NCI-H2171 (cell line): ENCODE measurements around the gene TCP1.
"Not testable (repeated sequence)": the region's sequence is repeated elsewhere in the genome, so short reads cannot be mapped to it uniquely, and the experiment has no call there.

Experiments
- DNase-seq: peaks from one replicate; lab custom pipeline; 2025; lab: John Stamatoyannopoulos, UW

The TCP1 gene

GRCh38 chr6:159816775-159817174 lies 27.4 kb upstream of the TCP1 start:
- not testable (repeated sequence) for DNase-seq

GRCh38 chr6:159815410-159815809 lies 26.0 kb upstream of the TCP1 start:
- DNase-seq: no peak

- no peak for DNase-seq
Measured at GRCh38 chr6:159813781-159814180, 24.4 kb upstream of the TCP1 start.

GRCh38 chr6:159809149-159809548 lies 19.7 kb upstream of the TCP1 start:
- DNase-seq: no peak

GRCh38 chr6:159808647-159809046 lies 19.2 kb upstream of the TCP1 start:
- no peak for DNase-seq

GRCh38 chr6:159807150-159807858 lies 17.9 kb upstream of the TCP1 start:
- DNase-seq: no peak

- no peak for DNase-seq
Measured at GRCh38 chr6:159806021-159806458, 16.6 kb upstream of the TCP1 start.

GRCh38 chr6:159805440-159806020 lies 16.1 kb upstream of the TCP1 start:
- DNase-seq: no peak

GRCh38 chr6:159804504-159804903 lies 15.1 kb upstream of the TCP1 start:
- DNase-seq: no peak

GRCh38 chr6:159801935-159802334 lies 12.5 kb upstream of the TCP1 start:
- DNase-seq: no peak

- no peak for DNase-seq
Measured at GRCh38 chr6:159800141-159800865, 10.9 kb upstream of the TCP1 start, which contains the start of gene PNLDC1. Gene PNLDC1, plus strand, starts transcription at chr6:159800276. Its CDS starts 32 bp downstream, at chr6:159800308.

GRCh38 chr6:159797554-159797953 lies 8.2 kb upstream of the TCP1 start:
- no peak for DNase-seq

- not testable (repeated sequence) for DNase-seq
Measured at GRCh38 chr6:159794976-159795375, 5.6 kb upstream of the TCP1 start.

GRCh38 chr6:159790956-159791598 lies 1.7 kb upstream of the TCP1 start:
- no peak for DNase-seq

- DNase-seq: peak; percentile 94
Measured at GRCh38 chr6:159790149-159790955, 950 bp upstream of the TCP1 start, which contains the start of gene MRPL18. Gene MRPL18, plus strand, starts transcription at chr6:159790467. Its CDS starts 121 bp downstream, at chr6:159790588.

- DNase-seq: no peak
Measured at GRCh38 chr6:159788753-159789376, 537 bp downstream of the TCP1 start.

GRCh38 chr6:159788276-159788675 lies 1.1 kb downstream of the TCP1 start:
- DNase-seq: no peak

GRCh38 chr6:159778542-159779103 lies 10.8 kb downstream of the TCP1 start:
- DNase-seq: no peak

GRCh38 chr6:159778131-159778530 lies 11.3 kb downstream of the TCP1 start:
- DNase-seq: no peak

- DNase-seq: no peak
Measured at GRCh38 chr6:159777240-159777904, 12.0 kb downstream of the TCP1 start.
